HG02885 (cell line): Measurements from ENCODE around the gene HDAC4.

ENCODE experiments used
- ATAC-seq: cut with Tn5 transposase; IDR thresholded peaks from one replicate; pipeline ENCODE4 v1.9.1; 2021; ENCODE audit warnings: mild to moderate bottlenecking; ENCODE audit not compliant: unreplicated experiment, poor library complexity

Gene HDAC4

DNA sequence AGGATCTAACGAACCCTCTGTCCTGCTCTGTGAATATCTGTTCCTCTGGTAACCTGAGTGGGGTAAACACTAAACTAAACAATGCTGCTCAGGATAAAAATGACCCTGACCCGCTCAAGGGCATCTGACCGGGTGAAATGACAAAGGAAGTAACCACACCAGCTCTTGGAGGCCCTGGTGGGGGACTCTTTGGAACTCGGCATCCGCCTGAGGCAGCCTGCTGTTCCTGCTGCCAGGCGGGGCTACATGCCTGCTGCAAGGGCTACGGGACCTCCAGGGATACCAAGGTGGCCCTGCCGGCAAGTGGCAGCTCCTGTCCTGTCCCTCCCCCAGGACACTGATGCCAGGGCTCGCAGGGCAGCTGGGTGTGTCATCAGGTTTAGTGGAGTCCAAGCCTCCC lies 273.3 kb downstream of the HDAC4 start:
- no peak for ATAC-seq

DNA sequence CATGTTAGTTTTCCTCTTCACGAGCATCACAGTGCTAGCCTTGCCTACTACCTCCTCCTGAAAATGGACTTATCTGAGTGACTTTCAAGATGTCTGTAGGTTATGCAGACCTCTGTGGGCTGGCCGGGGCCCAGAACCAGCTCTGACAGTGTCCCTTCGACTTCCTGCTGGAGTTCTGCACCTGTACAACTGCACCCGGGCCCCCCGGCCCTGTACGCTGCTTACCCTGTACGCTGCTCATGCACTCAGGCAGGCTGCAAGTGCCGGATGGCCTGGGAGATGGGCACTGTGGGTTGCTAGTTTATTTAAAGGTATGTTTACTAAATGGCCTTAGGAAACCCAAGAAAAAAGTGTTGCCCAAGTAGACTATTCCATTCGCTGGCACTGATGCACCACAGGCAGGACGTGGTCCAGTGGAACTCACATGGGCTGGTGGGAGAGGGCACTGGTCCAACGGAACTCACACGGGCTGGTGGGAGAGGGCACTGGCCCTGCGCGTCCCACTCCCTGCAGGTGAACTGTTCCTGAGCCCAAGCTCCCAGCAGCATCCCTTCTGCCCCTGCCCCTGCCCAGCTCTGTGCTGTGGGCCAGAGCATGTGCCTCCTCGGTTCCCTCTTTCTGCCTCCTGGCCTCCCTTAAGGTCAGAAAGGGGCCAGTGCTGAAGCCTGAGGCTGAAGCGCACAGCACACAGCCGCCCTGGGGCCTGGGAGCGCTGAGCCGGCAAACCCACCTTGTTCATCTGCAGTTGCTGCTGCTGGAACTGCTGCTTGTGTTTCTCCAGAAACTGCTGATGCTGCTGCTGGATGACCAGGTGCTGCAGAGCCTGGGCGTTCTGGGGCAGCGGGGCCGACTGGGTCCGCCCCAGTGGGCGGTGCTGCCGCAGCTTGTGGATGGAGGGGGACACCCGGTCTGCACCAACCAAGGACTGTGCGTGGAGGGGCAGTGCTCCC lies 274.8 kb downstream of the HDAC4 start:
- no peak for ATAC-seq

- no peak for ATAC-seq
Measured at GRCh38 chr2:239124152-239124899, 276.5 kb downstream of the HDAC4 start.

DNA sequence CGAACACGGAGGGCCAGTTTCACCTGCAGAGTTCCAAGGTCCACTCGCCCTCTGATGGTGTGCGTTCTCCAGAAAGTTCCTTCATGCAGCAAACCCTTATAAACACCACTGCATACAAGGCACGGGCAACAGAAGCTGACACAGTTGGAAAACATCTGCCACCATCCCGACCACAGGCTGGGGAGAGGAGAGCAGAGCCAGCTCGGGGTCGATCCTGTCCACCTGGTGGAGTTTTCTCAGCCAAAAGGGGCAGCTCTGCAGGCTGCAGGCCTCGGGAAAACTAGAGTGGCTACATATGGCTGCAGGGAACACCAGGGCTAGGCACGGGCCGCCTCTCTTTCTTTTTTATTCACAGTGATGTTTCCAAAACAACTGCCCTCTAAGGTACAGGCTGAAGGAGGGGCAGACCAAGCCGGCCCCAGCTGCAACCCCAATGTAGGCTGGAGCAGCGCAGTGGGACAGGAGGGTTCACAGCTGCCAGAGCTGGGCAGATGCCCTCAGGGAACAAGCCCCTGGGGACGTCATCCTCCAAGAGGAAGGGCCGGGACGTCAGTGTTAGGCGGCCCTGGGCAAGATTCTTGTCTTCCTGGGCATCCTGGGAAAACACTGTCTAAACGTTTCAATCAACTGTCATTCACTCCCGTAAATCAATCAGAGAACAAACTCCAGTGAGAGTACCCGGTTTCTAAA lies 278.3 kb downstream of the HDAC4 start:
- ATAC-seq, result no peak

DNA sequence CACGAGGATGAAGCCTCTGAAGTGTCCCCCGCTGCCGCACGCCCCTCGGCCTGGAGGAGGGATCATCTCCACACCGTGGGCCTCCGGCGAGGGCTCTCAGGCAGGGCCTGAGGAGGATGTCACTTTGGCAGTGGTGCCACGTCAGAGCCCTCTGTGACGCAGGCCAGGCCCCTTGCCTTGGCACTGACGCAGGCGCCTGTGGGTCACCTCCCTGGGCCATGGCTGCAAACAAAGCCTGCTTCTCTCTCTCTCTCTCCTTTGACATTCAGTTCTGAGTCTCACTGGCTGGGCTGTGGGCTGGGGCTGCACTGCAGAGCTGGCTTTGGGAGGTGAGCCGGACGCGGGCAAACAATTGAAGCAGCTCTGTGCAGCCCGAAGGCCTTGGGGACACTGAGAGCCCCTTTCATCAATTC lies 279.2 kb downstream of the HDAC4 start:
- ATAC-seq, result no peak

- no peak for ATAC-seq
Measured at GRCh38 chr2:239120664-239121063, 280.2 kb downstream of the HDAC4 start.

- ATAC-seq, result no peak
Measured at GRCh38 chr2:239119346-239120126, 281.3 kb downstream of the HDAC4 start.

- no peak for ATAC-seq
Measured at GRCh38 chr2:239118675-239119211, 282.1 kb downstream of the HDAC4 start.

- ATAC-seq, result no peak
Measured at GRCh38 chr2:239118264-239118663, 282.6 kb downstream of the HDAC4 start.

- ATAC-seq, result no peak
Measured at GRCh38 chr2:239117831-239118230, 283.0 kb downstream of the HDAC4 start.

DNA sequence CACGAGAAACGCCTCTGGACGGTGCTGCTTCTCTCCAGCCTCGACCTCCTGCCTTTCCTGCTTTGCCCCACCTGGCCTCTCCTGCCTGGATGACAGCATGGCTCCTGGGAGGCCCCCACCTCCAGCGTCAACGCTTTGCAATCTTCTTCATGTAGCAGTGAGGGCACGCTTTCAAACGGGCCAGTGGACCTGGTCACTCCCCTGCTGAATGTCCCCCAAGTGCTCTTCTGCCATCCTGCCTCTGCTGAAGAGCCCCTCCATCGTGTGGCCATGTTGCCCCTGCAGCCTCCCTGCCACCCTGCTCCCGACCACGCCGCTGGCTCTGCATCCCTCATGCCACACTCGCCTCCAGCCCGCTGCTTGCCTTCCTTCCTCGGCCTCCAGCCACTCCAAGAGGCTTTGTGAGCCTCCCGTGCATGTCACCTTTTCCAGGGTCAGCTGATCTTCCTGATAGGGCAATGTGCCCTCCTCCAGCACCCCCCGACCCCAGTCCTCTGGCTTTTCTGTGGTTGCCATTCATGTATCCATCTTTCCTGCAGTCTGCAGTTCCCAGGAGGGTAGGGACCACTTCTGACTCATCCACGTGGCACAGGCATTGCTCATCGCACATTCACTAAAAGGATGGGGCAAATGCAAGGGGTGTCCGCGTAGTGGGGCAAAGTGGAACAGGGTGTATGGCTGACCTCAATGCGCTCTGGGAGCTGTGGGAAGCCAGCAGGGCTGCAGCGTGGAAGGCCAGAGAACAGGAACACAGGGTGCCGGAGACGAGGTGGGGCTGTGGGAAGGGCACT lies 284.2 kb downstream of the HDAC4 start:
- no peak for ATAC-seq

GRCh38 chr2:239115616-239116015 lies 285.2 kb downstream of the HDAC4 start:
- ATAC-seq, result no peak

DNA sequence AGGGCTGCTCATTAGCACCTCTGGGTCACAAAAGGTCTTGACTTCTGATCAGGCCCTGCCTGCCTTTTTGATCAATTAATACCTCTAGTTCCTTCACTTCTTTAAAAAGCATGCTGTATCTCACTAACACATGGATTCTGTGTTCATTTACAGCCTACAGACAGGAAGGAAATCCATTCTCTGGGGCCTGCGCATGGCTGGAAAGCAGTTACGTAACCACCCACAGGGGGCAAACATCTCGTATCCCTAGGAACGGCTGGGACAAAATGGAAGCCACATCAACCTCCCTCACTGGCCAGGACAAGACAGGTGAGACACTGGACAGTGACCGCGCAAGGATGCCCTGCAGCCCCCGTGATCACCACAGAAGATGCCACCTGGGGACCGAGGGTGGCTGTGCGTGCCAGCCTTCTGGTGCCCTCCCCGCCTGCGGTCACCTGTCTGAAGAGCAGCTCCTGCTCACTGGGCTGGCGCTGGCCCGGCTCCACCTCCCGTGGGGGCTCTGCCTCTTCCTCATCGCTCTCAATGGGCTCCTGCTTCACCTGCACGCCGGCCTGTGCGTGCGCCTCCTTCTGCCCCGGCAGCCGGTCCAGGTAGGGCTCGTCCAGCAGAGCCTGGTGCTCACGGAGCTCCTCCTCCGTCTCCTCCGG lies 286.1 kb downstream of the HDAC4 start:
- ATAC-seq, result no peak

- no peak for ATAC-seq
Measured at GRCh38 chr2:239114119-239114581, 286.7 kb downstream of the HDAC4 start.

DNA sequence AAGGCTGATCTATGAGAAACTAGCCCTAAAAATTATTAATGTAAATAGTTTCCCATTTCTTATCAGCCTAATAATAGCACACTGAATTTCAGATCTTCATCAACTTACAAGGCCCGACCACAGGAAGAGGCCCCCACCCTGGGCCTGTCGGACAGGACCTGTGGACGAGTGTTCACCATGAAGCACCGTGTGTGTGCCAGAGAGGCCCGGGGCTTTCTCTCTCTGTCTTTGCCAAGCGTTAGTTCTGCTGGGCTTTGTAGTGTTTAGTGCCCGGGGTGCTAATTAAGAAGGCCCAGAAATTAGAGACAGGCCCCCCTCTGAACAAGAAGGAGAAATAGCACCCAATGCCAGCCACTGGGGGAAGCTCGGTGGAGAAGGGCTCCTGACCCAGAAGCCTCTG lies 287.2 kb downstream of the HDAC4 start:
- no peak for ATAC-seq

DNA sequence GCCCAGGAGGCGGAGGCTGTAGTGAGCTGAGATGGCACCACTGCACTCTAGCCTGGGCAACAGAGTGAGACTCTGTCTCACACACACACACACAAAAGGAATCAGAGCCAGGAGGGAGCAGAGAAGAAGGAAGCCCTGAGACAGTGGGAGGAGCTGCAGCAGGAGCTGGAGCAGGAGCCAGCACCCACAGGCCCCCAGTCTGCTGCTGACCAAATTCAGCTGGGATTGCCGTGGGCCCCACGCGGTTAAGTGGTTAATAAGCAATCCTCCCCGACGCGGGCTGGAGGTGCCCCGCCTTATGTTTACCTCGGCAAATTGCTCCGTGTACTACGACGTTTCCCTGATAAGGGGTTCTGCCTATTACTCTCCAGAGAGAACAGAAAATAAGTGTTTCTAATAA lies 287.6 kb downstream of the HDAC4 start:
- no peak for ATAC-seq

DNA sequence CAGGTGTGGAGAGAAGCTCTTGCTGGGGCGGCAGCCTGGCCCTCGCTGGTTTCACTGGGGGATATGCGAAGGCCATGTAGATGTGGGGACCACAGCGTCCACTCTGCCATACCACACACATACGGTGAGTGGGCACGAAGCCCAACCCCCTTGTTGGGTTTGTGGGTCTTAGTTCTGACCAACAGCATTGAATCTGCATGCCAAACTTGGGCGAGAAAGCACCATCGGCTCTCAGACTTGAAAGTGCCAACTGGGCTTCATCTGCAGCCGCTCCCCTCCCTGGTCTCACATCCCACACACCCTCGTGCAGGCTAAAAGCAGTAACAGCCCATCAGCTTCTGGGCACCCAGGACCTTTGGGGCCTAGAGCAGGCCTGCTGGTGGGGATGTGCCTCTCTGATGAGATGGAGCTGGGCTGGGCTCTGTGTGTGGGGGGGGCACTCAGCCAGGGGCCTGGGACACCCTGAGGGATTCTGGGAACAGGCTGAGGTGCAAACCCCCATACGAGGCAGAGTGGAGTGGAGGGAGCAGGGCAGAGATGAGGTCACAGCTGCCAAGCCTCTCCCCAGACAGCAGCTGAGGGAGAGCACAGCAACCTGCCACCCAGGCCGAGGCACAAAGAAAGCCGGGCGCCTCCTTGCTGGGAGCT lies 288.6 kb downstream of the HDAC4 start:
- no peak for ATAC-seq
